BE2C (cell line): Measurements from ENCODE around the gene CXorf58.

Experiments
- DNase-seq: peaks from one replicate; pipeline ENCODE4 v3.0.0-alpha.2; 2020
- H3K27me3 ChIP-seq: fragments of 250-450 bp; sonication (Bioruptor Pico); 2 replicates; pipeline ENCODE4 v1.5.1; 2020; ENCODE audit warnings: mild to moderate bottlenecking
- H3K36me3 ChIP-seq: fragments of 250-450 bp; sonication (Bioruptor Pico); 2 replicates; pipeline ENCODE4 v1.5.1; 2020; ENCODE audit warnings: mild to moderate bottlenecking
- H3K4me1 ChIP-seq: fragments of 250-450 bp; sonication (Bioruptor Pico); 2 replicates; pipeline ENCODE4 v1.5.1; 2020
- H3K4me3 ChIP-seq: 2 replicates; pipeline ENCODE4 v1.5.1; 2011; ENCODE audit warnings: low read depth, low read length
- H3K9me3 ChIP-seq: fragments of 250-450 bp; sonication (Bioruptor Pico); 2 replicates; pipeline ENCODE4 v1.5.1; 2020
- CTCF ChIP-seq: IDR thresholded peaks from 2 replicates; pipeline ENCODE4 v1.5.1; 2012; ENCODE audit warnings: mild to moderate bottlenecking, low read depth, low read length

Gene CXorf58

DNA sequence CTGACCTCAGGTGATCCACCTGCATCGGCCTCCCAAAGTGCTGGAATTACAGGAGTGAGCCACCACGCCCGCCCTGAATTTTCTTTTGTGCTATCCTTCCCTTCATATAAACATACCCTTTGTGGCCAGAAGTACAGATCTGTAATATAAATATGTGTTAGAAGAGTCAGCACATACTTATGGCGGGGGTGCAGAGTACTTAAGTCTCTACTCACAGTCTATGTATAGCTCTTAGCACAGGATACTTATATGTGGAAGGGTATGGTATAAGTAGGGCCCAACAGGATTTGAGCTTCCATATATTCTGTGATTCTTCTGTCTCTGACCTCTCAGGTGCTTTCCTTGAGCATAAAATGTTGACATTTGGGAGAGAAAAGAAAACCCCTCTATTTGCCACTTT lies 18.2 kb downstream of the CXorf58 start:
- no peaks in the 10 kb centered on the region for H3K4me1 ChIP-seq
- no peaks in the 10 kb centered on the region for H3K27me3 ChIP-seq
- TF ChIP-seq CTCF: no peak
- no peaks in the 10 kb centered on the region for H3K36me3 ChIP-seq
- H3K4me3 ChIP-seq: no peak overlapping the region
- H3K9me3 ChIP-seq: no peaks in the 10 kb centered on the region
- DNase-seq: no peak

GRCh38 chrX:23930894-23931604 lies 23.2 kb downstream of the CXorf58 start:
- no peak for DNase-seq
- no peak for TF ChIP-seq CTCF
- no peaks in the 10 kb centered on the region for H3K9me3 ChIP-seq

DNA sequence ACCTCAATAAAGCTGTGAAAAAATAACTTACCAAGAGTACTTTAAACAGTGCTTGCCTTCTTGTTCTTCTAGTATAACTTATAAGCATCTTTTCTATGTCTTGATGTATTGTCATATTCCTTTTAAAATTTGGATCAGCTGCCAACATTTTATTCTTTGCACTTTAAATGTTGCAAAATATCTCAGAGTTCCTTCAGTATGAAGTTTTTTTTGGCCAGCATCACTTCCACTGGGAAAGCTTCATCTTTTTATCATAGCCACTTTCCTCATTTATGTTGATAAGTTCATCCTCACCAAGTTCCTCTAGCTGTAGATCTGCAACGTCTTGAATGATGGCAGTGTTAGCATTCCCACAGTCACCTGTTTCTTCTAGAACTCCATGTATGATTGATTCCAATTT lies 24.2 kb downstream of the CXorf58 start:
- H3K4me1 ChIP-seq: no peaks in the 10 kb centered on the region
- no peak for TF ChIP-seq CTCF
- H3K9me3 ChIP-seq: no peaks in the 10 kb centered on the region
- DNase-seq: no peak
- H3K27me3 ChIP-seq: no peaks in the 10 kb centered on the region
- no peaks in the 10 kb centered on the region for H3K36me3 ChIP-seq
- H3K4me3 ChIP-seq: no peak overlapping the region

More at GRCh38 chrX:23930894-23931604, 23.2 kb downstream of the CXorf58 start:
- Histone ChIP-seq H3K27me3 (no peaks in the 10 kb centered on the region), H3K36me3 (no peaks in the 10 kb centered on the region), H3K4me1 (no peaks in the 10 kb centered on the region), H3K4me3 (no peak overlapping the region)

GRCh38 chrX:23935106-23935505 lies 27.3 kb downstream of the CXorf58 start:
- no peaks in the 10 kb centered on the region for H3K9me3 ChIP-seq
- no peaks in the 10 kb centered on the region for H3K27me3 ChIP-seq
- no peak overlapping the region for H3K4me3 ChIP-seq
- TF ChIP-seq CTCF: no peak
- no peaks in the 10 kb centered on the region for H3K36me3 ChIP-seq
- H3K4me1 ChIP-seq: no peaks in the 10 kb centered on the region
- no peak for DNase-seq

DNA sequence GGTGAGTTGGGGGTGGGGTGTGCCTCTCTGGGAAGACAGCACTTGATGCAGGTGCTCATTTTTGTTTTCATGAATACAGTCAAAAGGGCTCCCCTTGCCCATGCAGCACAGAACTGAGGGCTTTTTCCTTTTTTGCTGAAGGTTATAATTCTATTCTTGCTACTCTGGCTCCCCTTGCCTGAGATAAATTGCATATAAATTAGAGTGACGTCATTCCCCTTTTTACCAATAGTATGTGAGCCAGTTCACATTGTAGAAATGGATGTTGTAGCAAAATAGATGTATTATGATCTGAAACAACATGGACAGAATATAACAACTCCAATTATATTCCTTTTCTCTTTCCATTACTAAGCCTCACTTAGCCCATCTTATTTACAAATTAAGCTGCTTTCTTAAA lies 28.4 kb downstream of the CXorf58 start:
- Histone ChIP-seq H3K9me3 (no peaks in the 10 kb centered on the region), H3K27me3 (no peaks in the 10 kb centered on the region), H3K4me3 (no peak overlapping the region), H3K36me3 (no peaks in the 10 kb centered on the region), H3K4me1 (no peaks in the 10 kb centered on the region)
- no peak for DNase-seq
- no peak for TF ChIP-seq CTCF

GRCh38 chrX:23937100-23937499 lies 29.3 kb downstream of the CXorf58 start:
- Histone ChIP-seq H3K27me3 (no peaks in the 10 kb centered on the region), H3K9me3 (no peaks in the 10 kb centered on the region), H3K4me1 (no peaks in the 10 kb centered on the region), H3K36me3 (no peaks in the 10 kb centered on the region), H3K4me3 (no peak overlapping the region)
- peak; percentile 11 for DNase-seq
- TF ChIP-seq CTCF: no peak
